K562 (cell line): ENCODE results near the gene IMPDH2. TPM values are rescaled to one million over a fixed set of nuclear protein-coding genes. Genes with fewer than 3 reads are reported as not detected.

Experiments used
- ATAC-seq: fragments of 200-7000 bp; cut with Tn5 transposase; 3 replicates; pipeline ENCODE4 v1.9.1; 2020; ENCODE audit warnings: moderate library complexity
- BruUV-seq: library from RNA; stranded (reverse); fragments of 400-500 nt; replicated peaks from 2 replicates; lab custom pipeline; 2021; lab: Mats Ljungman, UMichigan
- CTCF ChIA-PET: fragments of 300-600 bp; formaldehyde crosslinking; extraction: SDS; loops from one replicate; lab custom pipeline; 2021; ENCODE audit warnings: low intra/inter-chr PET ratio; lab: Yijun Ruan, JAX
- POLR2A ChIA-PET: fragments of 300-600, 350-650 bp; sonication (Branson Sonifier 250); formaldehyde crosslinking; extraction: SDS; loops from one replicate; lab custom pipeline; 2021; ENCODE audit warnings: antibody characterized with exemption, inconsistent platforms; lab: Yijun Ruan, JAX
- DNase-seq, 4 experiments: peaks; one replicate each; pipeline versions ENCODE4 v3.0.0 to v3.0.0-alpha.2; 2011 to 2018; ENCODE audit warnings: low spot score in 3 of 4, mixed read lengths in 3 of 4; ENCODE audit errors: extremely low read depth in 1 of 4
- FAIRE-seq: peaks from 2 replicates; lab custom pipeline; 2011; peaks lifted over from hg19 to GRCh38; lab: Jason Lieb, UNC
- H2AFZ ChIP-seq: 2 replicates; pipeline ENCODE4 v1.6.0; 2011; ENCODE audit warnings: low read depth, low read length, control low read depth, inconsistent platforms
- H3K27ac ChIP-seq: fragments of 200-600 bp; 3 replicates; pipeline ENCODE4 v1.8.0; 2011; ENCODE audit warnings: low read depth, mild to moderate bottlenecking, control low read depth, inconsistent platforms, low read length, moderate library complexity, mixed read lengths; ENCODE audit errors: extremely low read depth
- H3K27me3 ChIP-seq, 2 experiments: fragments of 300-600 bp in 1 of 2; 2 replicates in 1 of 2; 3 replicates in 1 of 2; pipeline versions ENCODE4 v1.6.0 to v1.8.0; 2011; ENCODE audit warnings: inconsistent platforms in 2 of 2, low read length in 2 of 2, mild to moderate bottlenecking in 1 of 2, mixed read lengths in 1 of 2, moderate library complexity in 1 of 2; ENCODE audit not compliant: control insufficient read depth in 2 of 2, insufficient read depth in 2 of 2
- H3K36me3 ChIP-seq: fragments of 300-600 bp; 3 replicates; pipeline ENCODE4 v1.8.0; 2011; ENCODE audit warnings: mild to moderate bottlenecking, low read length, inconsistent platforms; ENCODE audit not compliant: control insufficient read depth, insufficient read depth
- H3K4me1 ChIP-seq, 2 experiments: fragments of 200-600 bp in 1 of 2; replicated peaks in 1 of 2; 2 replicates in 1 of 2; 3 replicates in 1 of 2; pipeline versions ENCODE4 v1.5.1 to v1.8.0; 2011; ENCODE audit warnings: inconsistent platforms in 2 of 2, low read length in 2 of 2, mild to moderate bottlenecking in 1 of 2, mixed read lengths in 1 of 2, moderate library complexity in 1 of 2; ENCODE audit not compliant: control insufficient read depth in 2 of 2, insufficient read depth in 2 of 2
- H3K4me2 ChIP-seq: 2 replicates; pipeline ENCODE4 v1.6.1; 2011; ENCODE audit warnings: low read length, control low read depth, inconsistent platforms, mixed read lengths; ENCODE audit not compliant: insufficient read depth
- H3K4me3 ChIP-seq: fragments of 200-600 bp; sonication (generic), shearing (Covaris generic); 2 replicates; pipeline ENCODE4 v1.5.1; 2016; ENCODE audit warnings: control low read depth, inconsistent platforms
- H3K79me2 ChIP-seq: fragments of 200-600 bp; 3 replicates; pipeline ENCODE4 v1.8.0; 2011; ENCODE audit warnings: low read length, inconsistent platforms; ENCODE audit not compliant: control insufficient read depth, insufficient read depth
- H3K9ac ChIP-seq, 2 experiments: 2 replicates each; pipeline versions ENCODE4 v1.6.0 to v1.6.1; 2011; ENCODE audit warnings: low read depth in 2 of 2, low read length in 2 of 2, control low read depth in 1 of 2, inconsistent platforms in 1 of 2, mild to moderate bottlenecking in 1 of 2, mixed read lengths in 1 of 2; ENCODE audit not compliant: insufficient read depth in 1 of 2
- H3K9me1 ChIP-seq: one replicate; pipeline ENCODE4 v1.6.0; 2011; ENCODE audit warnings: inconsistent platforms, mild to moderate bottlenecking, low read length, moderate library complexity; ENCODE audit not compliant: control insufficient read depth, insufficient read depth
- H3K9me3 ChIP-seq: replicated peaks from 2 replicates; pipeline ENCODE4 v1.5.1; 2011; ENCODE audit warnings: low read depth, low read length, inconsistent platforms; ENCODE audit not compliant: control insufficient read depth, insufficient read depth
- H4K20me1 ChIP-seq: replicated peaks from 2 replicates; pipeline ENCODE4 v1.6.1; 2011; ENCODE audit warnings: low read length, inconsistent platforms, mixed read lengths; ENCODE audit not compliant: control insufficient read depth, insufficient read depth
- HNRNPK ChIP-seq: fragments of 200-400 bp; formaldehyde crosslinking; IDR thresholded peaks from one replicate; pipeline ENCODE4 v1.6.1; 2018; ENCODE audit warnings: mild to moderate bottlenecking, low read depth, low read length; ENCODE audit not compliant: poor library complexity, severe bottlenecking
- NFIC ChIP-seq: fragments of 450-650 bp; IDR thresholded peaks from 2 replicates; pipeline ENCODE4 v1.6.1; 2017; ENCODE audit warnings: mild to moderate bottlenecking, inconsistent platforms
- NFIX ChIP-seq: fragments of 250-450 bp; sonication (Bioruptor Pico); IDR thresholded peaks from 2 replicates; pipeline ENCODE4 v1.4.0; 2020; ENCODE audit warnings: low read depth, mild to moderate bottlenecking, moderate library complexity
- RBBP5 ChIP-seq: fragments of 200-600 bp; sonication (generic); IDR thresholded peaks from 2 replicates; pipeline ENCODE4 v1.6.1; 2012; ENCODE audit warnings: borderline replicate concordance, mild to moderate bottlenecking, low read length, control low read depth, inconsistent platforms; ENCODE audit not compliant: insufficient read depth, poor library complexity, severe bottlenecking
- SNIP1 ChIP-seq: fragments of 450-650 bp; IDR thresholded peaks from 2 replicates; pipeline ENCODE4 v1.7.1; 2017; ENCODE audit warnings: low read depth, mild to moderate bottlenecking
- WGBS: fragments of 100-300 bp; shearing (Covaris generic); methylation state at CpG from one replicate; pipeline ENCODE4 v1.1.6; 2016; ENCODE audit warnings: low coverage, mixed read lengths; ENCODE audit not compliant: insufficient coverage; ENCODE audit errors: missing lambda C conversion rate; 5-methylcytosine and 5-hydroxymethylcytosine counted together
- in situ Hi-C: fragments of 300-500 bp; cut with MboI; formaldehyde crosslinking; loops from 4 replicates; pipeline ENCODE4 v1.15.0; 2018; ENCODE audit warnings: inconsistent platforms, mixed read lengths
- intact Hi-C: fragments of 100-400 bp; cut with micrococcal nuclease; formaldehyde crosslinking; loops from 2 replicates; pipeline ENCODE4 v1.14.2; 2022
- polyA plus RNA-seq, 8 experiments: library from polyadenylated mRNA; depleted of rRNA in 4 of 8; stranded (reverse) in 5 of 8; unstranded in 3 of 8; fragments of >200 nt; fragmentation: Nextera tagmentation in 2 of 8; fragmentation: Illumina TruSeq in 1 of 8; extraction: Ambion mirVana in 2 of 8; extraction: Trizol in 1 of 8; gene quantifications; 2 replicates each; pipeline versions ENCODE4 v1.2.1 to v1.2.3, GENCODE V29; 2011 to 2014; ENCODE audit warnings: inconsistent platforms in 1 of 8, missing spikeins in 1 of 8
- total RNA-seq, 7 experiments: library from RNA; depleted of rRNA in 6 of 7; stranded (reverse); fragments of >200 nt in 6 of 7; fragmentation: Illumina TruSeq in 2 of 7; extraction: Trizol in 2 of 7; gene quantifications; 2 replicates each; pipeline versions ENCODE4 v1.2.1 to v1.2.3, GENCODE V29; 2011 to 2021; ENCODE audit warnings: low replicate concordance in 1 of 7
- TF ChIP-seq, protein P1 (sequence below): sonication (generic); formaldehyde crosslinking; IDR thresholded peaks from 2 replicates; pipeline ENCODE4 v1.8.1; 2022; ENCODE audit warnings: missing genetic modification reagents
- TF ChIP-seq, protein P2 (sequence below): IDR thresholded peaks from 2 replicates; pipeline ENCODE4 v1.6.1; 2011; ENCODE audit warnings: borderline replicate concordance, low read depth, mild to moderate bottlenecking, moderate library complexity, low read length; ENCODE audit not compliant: insufficient read depth, poor library complexity, severe bottlenecking
- TF ChIP-seq, protein P3 (sequence below), 2 experiments: IDR thresholded peaks; 2 replicates each; pipeline ENCODE4 v1.6.1; 2011; ENCODE audit warnings: borderline replicate concordance in 1 of 2, control low read depth in 1 of 2, low read depth in 1 of 2, low read length in 1 of 2, mild to moderate bottlenecking in 1 of 2, mixed read lengths in 1 of 2, moderate library complexity in 1 of 2; ENCODE audit not compliant: insufficient read depth in 1 of 2, insufficient read length in 1 of 2, poor library complexity in 1 of 2, severe bottlenecking in 1 of 2; ENCODE audit errors: extremely low read depth in 1 of 2
- TF ChIP-seq, protein P4 (sequence below): sonication (generic); formaldehyde crosslinking; IDR thresholded peaks from 2 replicates; pipeline ENCODE4 v1.8.0; 2022; ENCODE audit warnings: mild to moderate bottlenecking, missing genetic modification reagents, borderline replicate concordance

IMPDH2 gene
- total and polyA plus RNA-seq, 9 of the 15 experiments (the other 6 are each of a cell fraction or from before 2014, with no cell fraction given) = 318 to 507 (median 366) TPM

DNA sequence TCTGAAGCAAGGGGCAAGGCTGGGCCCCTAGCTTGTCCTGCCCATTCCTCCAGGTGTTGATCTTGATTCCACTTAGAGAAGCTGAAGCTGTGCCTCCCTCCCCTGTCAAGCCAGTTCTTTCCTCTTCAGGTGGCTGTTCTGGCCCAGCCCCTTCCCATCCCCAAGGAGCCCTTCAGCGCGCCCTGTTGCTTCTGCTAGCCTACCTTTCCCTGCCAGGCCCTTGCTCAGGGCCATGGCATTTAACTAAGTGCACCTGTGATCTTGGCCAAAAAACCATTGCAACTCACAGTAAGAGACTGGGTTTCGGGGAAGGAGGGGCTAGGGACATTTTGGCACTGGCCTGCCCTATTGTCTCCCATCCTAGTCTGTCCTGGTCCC is 23.9 kb downstream of the IMPDH2 start (continued):
- TF ChIP-seq, protein P1, sequence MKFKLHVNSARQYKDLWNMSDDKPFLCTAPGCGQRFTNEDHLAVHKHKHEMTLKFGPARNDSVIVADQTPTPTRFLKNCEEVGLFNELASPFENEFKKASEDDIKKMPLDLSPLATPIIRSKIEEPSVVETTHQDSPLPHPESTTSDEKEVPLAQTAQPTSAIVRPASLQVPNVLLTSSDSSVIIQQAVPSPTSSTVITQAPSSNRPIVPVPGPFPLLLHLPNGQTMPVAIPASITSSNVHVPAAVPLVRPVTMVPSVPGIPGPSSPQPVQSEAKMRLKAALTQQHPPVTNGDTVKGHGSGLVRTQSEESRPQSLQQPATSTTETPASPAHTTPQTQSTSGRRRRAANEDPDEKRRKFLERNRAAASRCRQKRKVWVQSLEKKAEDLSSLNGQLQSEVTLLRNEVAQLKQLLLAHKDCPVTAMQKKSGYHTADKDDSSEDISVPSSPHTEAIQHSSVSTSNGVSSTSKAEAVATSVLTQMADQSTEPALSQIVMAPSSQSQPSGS (CRISPR knock-in tag) = no peak
- no peak for TF ChIP-seq SNIP1
- TF ChIP-seq, protein P2, sequence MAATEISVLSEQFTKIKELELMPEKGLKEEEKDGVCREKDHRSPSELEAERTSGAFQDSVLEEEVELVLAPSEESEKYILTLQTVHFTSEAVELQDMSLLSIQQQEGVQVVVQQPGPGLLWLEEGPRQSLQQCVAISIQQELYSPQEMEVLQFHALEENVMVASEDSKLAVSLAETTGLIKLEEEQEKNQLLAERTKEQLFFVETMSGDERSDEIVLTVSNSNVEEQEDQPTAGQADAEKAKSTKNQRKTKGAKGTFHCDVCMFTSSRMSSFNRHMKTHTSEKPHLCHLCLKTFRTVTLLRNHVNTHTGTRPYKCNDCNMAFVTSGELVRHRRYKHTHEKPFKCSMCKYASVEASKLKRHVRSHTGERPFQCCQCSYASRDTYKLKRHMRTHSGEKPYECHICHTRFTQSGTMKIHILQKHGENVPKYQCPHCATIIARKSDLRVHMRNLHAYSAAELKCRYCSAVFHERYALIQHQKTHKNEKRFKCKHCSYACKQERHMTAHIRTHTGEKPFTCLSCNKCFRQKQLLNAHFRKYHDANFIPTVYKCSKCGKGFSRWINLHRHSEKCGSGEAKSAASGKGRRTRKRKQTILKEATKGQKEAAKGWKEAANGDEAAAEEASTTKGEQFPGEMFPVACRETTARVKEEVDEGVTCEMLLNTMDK = no peak

DNA sequence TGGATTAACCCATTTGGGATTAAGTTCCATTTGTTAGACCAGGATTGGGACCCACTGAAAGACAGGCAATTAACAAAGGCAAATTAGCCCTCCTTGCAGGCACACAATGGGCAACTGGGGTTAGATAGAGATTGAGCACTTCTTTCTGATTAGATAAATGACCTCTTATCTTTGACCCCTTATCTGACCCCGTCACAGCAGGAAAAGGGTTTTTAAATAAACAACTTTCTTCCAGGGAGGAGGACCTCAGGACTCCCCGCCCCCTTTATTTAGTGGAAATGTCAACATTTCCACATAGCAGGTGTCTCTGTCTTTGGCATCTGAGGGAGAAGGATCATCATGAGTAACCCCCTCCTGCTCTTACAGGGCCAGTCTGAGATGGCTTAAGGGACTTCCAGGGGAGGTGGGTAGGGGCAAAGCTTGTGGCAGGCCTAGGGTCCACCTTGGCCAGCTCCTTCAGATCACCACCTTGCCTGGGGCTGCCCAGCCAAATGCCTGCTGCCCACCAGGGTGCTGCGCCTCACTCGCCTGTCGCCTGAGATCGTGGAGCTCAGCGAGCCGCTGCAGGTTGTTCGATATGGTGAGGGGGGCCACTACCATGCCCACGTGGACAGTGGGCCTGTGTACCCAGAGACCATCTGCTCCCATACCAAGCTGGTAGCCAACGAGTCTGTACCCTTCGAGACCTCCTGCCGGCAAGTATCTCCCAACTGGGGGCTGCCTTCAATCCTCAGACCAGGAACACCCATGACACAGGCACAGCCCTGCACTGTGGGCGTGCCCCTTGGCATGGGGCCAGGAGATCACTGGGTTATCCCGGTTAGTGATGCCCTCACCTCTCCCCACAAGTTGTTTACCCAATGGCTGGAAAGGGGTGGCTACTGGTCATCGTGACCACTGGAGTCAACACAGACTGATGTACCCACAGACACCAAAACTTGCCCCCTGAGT is 24.6 kb downstream of the IMPDH2 start:
- ATAC-seq (no peak), DNase-seq (peak in 1 of 4 experiments; percentile 28)
- Histone ChIP-seq H3K4me3 (no peak overlapping the region), H3K9ac (peak overlapping the region in 1 of 2 experiments; percentile 99; a peak in 1 of 4 replicates), H3K4me1 (peaks cover 19 to 43% of the 10 kb centered on the region in 2 experiments; a peak in 4 of 5 replicates), H3K36me3 (peaks cover 7% of the 10 kb centered on the region; the same call in 2 of the 3 replicates), H3K9me1 (no peaks in the 10 kb centered on the region)
- in situ Hi-C loops (no loop called here), intact Hi-C loops (loop anchor here (5.0 kb wide), 1 partner anchor 87 kb away; the partner anchor contains the start of gene ARIH2)
- CTCF ChIA-PET = no interaction called here
- TF ChIP-seq RBBP5 = no peak
- TF ChIP-seq, protein P3, sequence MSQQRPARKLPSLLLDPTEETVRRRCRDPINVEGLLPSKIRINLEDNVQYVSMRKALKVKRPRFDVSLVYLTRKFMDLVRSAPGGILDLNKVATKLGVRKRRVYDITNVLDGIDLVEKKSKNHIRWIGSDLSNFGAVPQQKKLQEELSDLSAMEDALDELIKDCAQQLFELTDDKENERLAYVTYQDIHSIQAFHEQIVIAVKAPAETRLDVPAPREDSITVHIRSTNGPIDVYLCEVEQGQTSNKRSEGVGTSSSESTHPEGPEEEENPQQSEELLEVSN (IDR thresholded peaks at IDR 0.05; ENCODE audit: borderline replicate concordance in 1 of 2, extremely low read depth in 1 of 2, insufficient read depth in 1 of 2, insufficient read length in 1 of 2, low read depth in 1 of 2, low read length in 1 of 2, poor library complexity in 1 of 2, severe bottlenecking in 1 of 2) = no peak
- no peak for TF ChIP-seq HNRNPK
- peak; percentile 93 for TF ChIP-seq NFIC
- TF ChIP-seq, protein P4, sequence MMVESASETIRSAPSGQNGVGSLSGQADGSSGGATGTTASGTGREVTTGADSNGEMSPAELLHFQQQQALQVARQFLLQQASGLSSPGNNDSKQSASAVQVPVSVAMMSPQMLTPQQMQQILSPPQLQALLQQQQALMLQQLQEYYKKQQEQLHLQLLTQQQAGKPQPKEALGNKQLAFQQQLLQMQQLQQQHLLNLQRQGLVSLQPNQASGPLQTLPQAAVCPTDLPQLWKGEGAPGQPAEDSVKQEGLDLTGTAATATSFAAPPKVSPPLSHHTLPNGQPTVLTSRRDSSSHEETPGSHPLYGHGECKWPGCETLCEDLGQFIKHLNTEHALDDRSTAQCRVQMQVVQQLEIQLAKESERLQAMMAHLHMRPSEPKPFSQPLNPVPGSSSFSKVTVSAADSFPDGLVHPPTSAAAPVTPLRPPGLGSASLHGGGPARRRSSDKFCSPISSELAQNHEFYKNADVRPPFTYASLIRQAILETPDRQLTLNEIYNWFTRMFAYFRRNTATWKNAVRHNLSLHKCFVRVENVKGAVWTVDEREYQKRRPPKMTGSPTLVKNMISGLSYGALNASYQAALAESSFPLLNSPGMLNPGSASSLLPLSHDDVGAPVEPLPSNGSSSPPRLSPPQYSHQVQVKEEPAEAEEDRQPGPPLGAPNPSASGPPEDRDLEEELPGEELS (CRISPR knock-in tag) = no peak
- 0 out of 2 replicates have a peak, but pooled peaks have one; percentile 7 for TF ChIP-seq NFIX
- TF ChIP-seq, all 486 proteins: peak for 2
- Histone ChIP-seq H3K27ac (no peak overlapping the region), H2AFZ (no peak overlapping the region), H4K20me1 (peaks cover 8% of the 10 kb centered on the region), H3K4me2 (no peak overlapping the region), H3K9me3 (no peaks in the 10 kb centered on the region), H3K27me3 (no peaks in the 10 kb centered on the region), H3K79me2 (peaks cover 27% of the 10 kb centered on the region)
- POLR2A ChIA-PET = interaction anchor here (0.6 to 0.7 kb wide), 3 partner anchors 10 to 22 kb away, joined by 3 read pairs; no protein-coding TSS in a partner anchor
- no TSS peak for BruUV-seq
- FAIRE-seq = no peak
- 75% methylated on average over 14 of the region's 16 CpGs for WGBS
